HG02840 (cell line): ENCODE data around the gene SLC25A41.

ENCODE experiments used
- ATAC-seq: cut with Tn5 transposase; IDR thresholded peaks from one replicate; pipeline ENCODE4 v1.9.1; 2021; ENCODE audit warnings: mild to moderate bottlenecking, moderate library complexity, moderate number of reproducible peaks; ENCODE audit not compliant: unreplicated experiment, low FRiP score

Gene SLC25A41

GRCh38 chr19:6433663-6434062 lies at the start of gene SLC25A41:
SLC25A41 (minus strand) TSS chr19:6433763; CDS start chr19:6433693, 70 bp downstream.
- ATAC-seq, result no peak

- no peak for ATAC-seq
These were observed 49.7 kb upstream of the SLC25A41 start for GRCh38 chr19:6483235-6483634.

- ATAC-seq, result no peak
These were observed 48.8 kb upstream of the SLC25A41 start for GRCh38 chr19:6482343-6482686.

- ATAC-seq, result no peak
These were observed 48.2 kb upstream of the SLC25A41 start, which contains the start of gene DENND1C for GRCh38 chr19:6481541-6482342. DENND1C (minus strand) TSS chr19:6481787; CDS start chr19:6481695, 92 bp downstream.

- ATAC-seq, result no peak
These were observed 47.4 kb upstream of the SLC25A41 start for GRCh38 chr19:6480848-6481415.

- ATAC-seq, result no peak
These were observed 46.4 kb upstream of the SLC25A41 start for GRCh38 chr19:6479836-6480398.

GRCh38 chr19:6478815-6479214 lies 45.3 kb upstream of the SLC25A41 start:
- ATAC-seq, result no peak

- ATAC-seq, result no peak
These were observed 43.4 kb upstream of the SLC25A41 start for GRCh38 chr19:6476896-6477431.

GRCh38 chr19:6476155-6476895 lies 42.8 kb upstream of the SLC25A41 start:
- ATAC-seq, result no peak

- no peak for ATAC-seq
These were observed 42.0 kb upstream of the SLC25A41 start for GRCh38 chr19:6475321-6476108.

- no peak for ATAC-seq
These were observed 40.1 kb upstream of the SLC25A41 start for GRCh38 chr19:6473647-6474046.

GRCh38 chr19:6472713-6473112 lies 39.1 kb upstream of the SLC25A41 start:
- ATAC-seq, result no peak

- ATAC-seq, result no peak
These were observed 37.5 kb upstream of the SLC25A41 start for GRCh38 chr19:6471076-6471475.

GRCh38 chr19:6470173-6470572 lies 36.6 kb upstream of the SLC25A41 start:
- no peak for ATAC-seq

GRCh38 chr19:6467384-6467783 lies 33.8 kb upstream of the SLC25A41 start:
- ATAC-seq, result no peak

- no peak for ATAC-seq
These were observed 33.1 kb upstream of the SLC25A41 start for GRCh38 chr19:6466526-6467248.

GRCh38 chr19:6465663-6466062 lies 32.1 kb upstream of the SLC25A41 start:
- ATAC-seq, result no peak

GRCh38 chr19:6465006-6465405 lies 31.4 kb upstream of the SLC25A41 start:
- ATAC-seq, result no peak

- no peak for ATAC-seq
These were observed 30.7 kb upstream of the SLC25A41 start, which contains the start of gene CRB3 for GRCh38 chr19:6464070-6464873. CRB3 (plus strand) TSS chr19:6464271; CDS start chr19:6464702, 431 bp downstream.
